Measurements from ENCODE around the gene NMD3.

Gene NMD3

GRCh38 chr3:161250116-161250515 is 29.0 kb downstream of the NMD3 start:
- TF ChIP-seq CTCF (conservative IDR thresholded peaks at IDR 0.05; ENCODE audit: low read depth, low read length), result no peak
- H3K4me3 ChIP-seq (ENCODE audit: low read depth, low read length), result no peak overlapping the region
- DNase-seq (ENCODE audit: low read depth), result no peak

GRCh38 chr3:161251716-161252115 is 30.6 kb downstream of the NMD3 start:
- TF ChIP-seq CTCF (conservative IDR thresholded peaks at IDR 0.05; ENCODE audit: low read depth, low read length), result no peak
- DNase-seq (ENCODE audit: low read depth), result no peak
- H3K4me3 ChIP-seq (ENCODE audit: low read depth, low read length), result no peak overlapping the region

- no peak overlapping the region for H3K4me3 ChIP-seq (ENCODE audit: low read depth, low read length)
- TF ChIP-seq CTCF (conservative IDR thresholded peaks at IDR 0.05; ENCODE audit: low read depth, low read length), result no peak
- DNase-seq (ENCODE audit: low read depth), result no peak
These were observed 31.0 kb downstream of the NMD3 start for GRCh38 chr3:161252143-161252542.

- H3K4me3 ChIP-seq (ENCODE audit: low read depth, low read length), result no peak overlapping the region
- no peak for TF ChIP-seq CTCF (conservative IDR thresholded peaks at IDR 0.05; ENCODE audit: low read depth, low read length)
- no peak for DNase-seq (ENCODE audit: low read depth)
These were observed 32.6 kb downstream of the NMD3 start for GRCh38 chr3:161253711-161254110.

- H3K4me3 ChIP-seq (ENCODE audit: low read depth, low read length), result no peak overlapping the region
- TF ChIP-seq CTCF (conservative IDR thresholded peaks at IDR 0.05; ENCODE audit: low read depth, low read length), result no peak
- no peak for DNase-seq (ENCODE audit: low read depth)
These were observed 33.8 kb downstream of the NMD3 start for GRCh38 chr3:161254861-161255260.

GRCh38 chr3:161263057-161263456 is 41.9 kb downstream of the NMD3 start:
- no peak for TF ChIP-seq CTCF (conservative IDR thresholded peaks at IDR 0.05; ENCODE audit: low read depth, low read length)
- peak; percentile 73 for DNase-seq (ENCODE audit: low read depth)
- H3K4me3 ChIP-seq (ENCODE audit: low read depth, low read length), result no peak overlapping the region

GRCh38 chr3:161264852-161265251 is 43.7 kb downstream of the NMD3 start:
- H3K4me3 ChIP-seq (ENCODE audit: low read depth, low read length), result no peak overlapping the region
- DNase-seq (ENCODE audit: low read depth), result peak; percentile 31
- no peak for TF ChIP-seq CTCF (conservative IDR thresholded peaks at IDR 0.05; ENCODE audit: low read depth, low read length)

All from choroid plexus epithelial cell (primary cell).